K562 (cell line): ENCODE data around the gene MYO9A. TPM values are rescaled to one million over a fixed set of nuclear protein-coding genes. Genes with fewer than 3 reads are reported as not detected.
A peak's percentile ranks its signal among the peaks of the same experiment; 100 is the strongest.

Experiments
- NFE2 ChIP-seq: IDR thresholded peaks from 2 replicates; pipeline ENCODE4 v1.6.1; 2014; ENCODE audit warnings: antibody characterized with exemption, low read depth
- TCF3 ChIP-seq: sonication (generic); formaldehyde crosslinking; IDR thresholded peaks from 2 replicates; pipeline ENCODE4 v1.4.0; 2020; ENCODE audit warnings: mild to moderate bottlenecking, missing genetic modification reagents
- polyA plus RNA-seq, 8 experiments: library from polyadenylated mRNA; depleted of rRNA in 4 of 8; stranded (reverse) in 5 of 8; unstranded in 3 of 8; fragments of >200 nt; fragmentation: Nextera tagmentation in 2 of 8; fragmentation: Illumina TruSeq in 1 of 8; extraction: Ambion mirVana in 2 of 8; extraction: Trizol in 1 of 8; gene quantifications; 2 replicates each; pipeline versions ENCODE4 v1.2.1 to v1.2.3, GENCODE V29; 2011 to 2014; ENCODE audit warnings: inconsistent platforms in 1 of 8, missing spikeins in 1 of 8
- total RNA-seq, 7 experiments: library from RNA; depleted of rRNA in 6 of 7; stranded (reverse); fragments of >200 nt in 6 of 7; fragmentation: Illumina TruSeq in 2 of 7; extraction: Trizol in 2 of 7; gene quantifications; 2 replicates each; pipeline versions ENCODE4 v1.2.1 to v1.2.3, GENCODE V29; 2011 to 2021; ENCODE audit warnings: low replicate concordance in 1 of 7
- TF ChIP-seq, protein P1 (sequence below), 2 experiments: fragments of 450-650 bp; formaldehyde crosslinking in 1 of 2; IDR thresholded peaks; 2 replicates each; pipeline versions ENCODE4 v1.4.0 to v1.6.1; 2014 to 2020; ENCODE audit warnings: mild to moderate bottlenecking in 2 of 2, borderline replicate concordance in 1 of 2, low read depth in 1 of 2

MYO9A gene
- total and polyA plus RNA-seq, 9 of the 15 experiments (the other 6 are each of a cell fraction or from before 2014, with no cell fraction given), result 1.9 to 15.4 (median 5.8) TPM

DNA sequence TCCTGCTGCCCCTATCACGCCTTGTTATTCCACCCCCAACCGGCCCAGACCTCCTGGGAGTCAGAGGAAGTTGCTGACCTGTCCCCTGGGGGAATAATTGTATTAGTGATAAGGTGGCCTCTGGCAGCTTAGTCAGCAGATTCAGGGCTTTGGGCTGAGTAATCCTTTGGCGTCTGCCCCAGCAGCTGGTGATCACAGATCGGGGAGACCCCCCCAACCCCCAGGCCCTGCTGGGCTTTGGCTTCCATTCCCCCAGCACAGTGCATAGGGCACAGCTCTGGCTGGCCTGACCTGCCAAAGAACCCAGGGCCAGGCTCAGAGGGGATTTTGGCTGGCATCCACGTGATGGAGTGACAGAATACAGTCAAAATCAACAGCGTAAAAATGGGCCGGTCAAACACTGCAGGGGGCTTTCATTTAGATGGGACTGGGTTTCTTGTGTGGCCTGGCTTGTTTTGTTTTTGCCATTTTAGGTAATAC lies 311.5 kb downstream of the MYO9A start (continued):
- TF ChIP-seq NFE2 (peak; percentile 26; the same call in 1 of the 2 replicates), TCF3 (CRISPR knock-in tag) (0 out of 2 replicates have a peak, but pooled peaks have one; percentile 17)
- TF ChIP-seq, protein P1, sequence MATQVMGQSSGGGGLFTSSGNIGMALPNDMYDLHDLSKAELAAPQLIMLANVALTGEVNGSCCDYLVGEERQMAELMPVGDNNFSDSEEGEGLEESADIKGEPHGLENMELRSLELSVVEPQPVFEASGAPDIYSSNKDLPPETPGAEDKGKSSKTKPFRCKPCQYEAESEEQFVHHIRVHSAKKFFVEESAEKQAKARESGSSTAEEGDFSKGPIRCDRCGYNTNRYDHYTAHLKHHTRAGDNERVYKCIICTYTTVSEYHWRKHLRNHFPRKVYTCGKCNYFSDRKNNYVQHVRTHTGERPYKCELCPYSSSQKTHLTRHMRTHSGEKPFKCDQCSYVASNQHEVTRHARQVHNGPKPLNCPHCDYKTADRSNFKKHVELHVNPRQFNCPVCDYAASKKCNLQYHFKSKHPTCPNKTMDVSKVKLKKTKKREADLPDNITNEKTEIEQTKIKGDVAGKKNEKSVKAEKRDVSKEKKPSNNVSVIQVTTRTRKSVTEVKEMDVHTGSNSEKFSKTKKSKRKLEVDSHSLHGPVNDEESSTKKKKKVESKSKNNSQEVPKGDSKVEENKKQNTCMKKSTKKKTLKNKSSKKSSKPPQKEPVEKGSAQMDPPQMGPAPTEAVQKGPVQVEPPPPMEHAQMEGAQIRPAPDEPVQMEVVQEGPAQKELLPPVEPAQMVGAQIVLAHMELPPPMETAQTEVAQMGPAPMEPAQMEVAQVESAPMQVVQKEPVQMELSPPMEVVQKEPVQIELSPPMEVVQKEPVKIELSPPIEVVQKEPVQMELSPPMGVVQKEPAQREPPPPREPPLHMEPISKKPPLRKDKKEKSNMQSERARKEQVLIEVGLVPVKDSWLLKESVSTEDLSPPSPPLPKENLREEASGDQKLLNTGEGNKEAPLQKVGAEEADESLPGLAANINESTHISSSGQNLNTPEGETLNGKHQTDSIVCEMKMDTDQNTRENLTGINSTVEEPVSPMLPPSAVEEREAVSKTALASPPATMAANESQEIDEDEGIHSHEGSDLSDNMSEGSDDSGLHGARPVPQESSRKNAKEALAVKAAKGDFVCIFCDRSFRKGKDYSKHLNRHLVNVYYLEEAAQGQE (IDR thresholded peaks at IDR 0.05; ENCODE audit: borderline replicate concordance), result peak; percentile 28; the same call in 1 of the 2 replicates
- TF ChIP-seq, protein P1 (CRISPR knock-in tag; IDR thresholded peaks at IDR 0.05; ENCODE audit: low read depth), result no peak
